Liver (tissue), 9 donors: Measurements from ENCODE around the gene KRTAP10-5. TPM values are rescaled to one million over a fixed set of nuclear protein-coding genes. Genes with fewer than 3 reads are reported as not detected.

Experiments
- DNase-seq: peaks from one replicate; pipeline ENCODE4 v3.0.0-alpha.2; 2017; ENCODE audit warnings: low spot score
- H3K27ac ChIP-seq, 2 donors: one replicate each; pipeline ENCODE4 v1.7.0; 2013; ENCODE audit warnings: inconsistent platforms in 2 of 2, low read length in 2 of 2, control low read depth in 1 of 2, low read depth in 1 of 2, mild to moderate bottlenecking in 1 of 2
- H3K27me3 ChIP-seq, 4 donors: one replicate each; pipeline versions ENCODE4 v1.6.1 to v1.7.0; 2013; ENCODE audit warnings: low read length in 3 of 4, inconsistent platforms in 1 of 4, mild to moderate bottlenecking in 1 of 4, moderate library complexity in 1 of 4; ENCODE audit not compliant: control insufficient read depth in 4 of 4, insufficient read depth in 4 of 4
- H3K36me3 ChIP-seq, 4 donors: one replicate each; pipeline versions ENCODE4 v1.6.1 to v1.7.0; 2013; ENCODE audit warnings: low read length in 3 of 4, mild to moderate bottlenecking in 3 of 4, low read depth in 1 of 4, moderate library complexity in 1 of 4; ENCODE audit not compliant: control insufficient read depth in 4 of 4, insufficient read depth in 3 of 4
- H3K4me1 ChIP-seq, 4 donors: one replicate each; pipeline versions ENCODE4 v1.6.1 to v1.7.0; 2013; ENCODE audit warnings: low read length in 3 of 4, mild to moderate bottlenecking in 3 of 4, moderate library complexity in 1 of 4; ENCODE audit not compliant: control insufficient read depth in 4 of 4, insufficient read depth in 4 of 4
- H3K4me3 ChIP-seq, 3 donors: one replicate each; pipeline versions ENCODE4 v1.6.1 to v1.7.0; 2013; ENCODE audit warnings: low read length in 3 of 3, control low read depth in 1 of 3, low read depth in 1 of 3, mild to moderate bottlenecking in 1 of 3
- H3K9ac ChIP-seq, 2 donors: one replicate each; pipeline ENCODE4 v1.7.0; 2013; ENCODE audit warnings: low read length in 2 of 2, mild to moderate bottlenecking in 2 of 2, moderate library complexity in 2 of 2, control low read depth in 1 of 2, low read depth in 1 of 2
- H3K9me3 ChIP-seq, 4 donors: one replicate each; pipeline versions ENCODE4 v1.6.1 to v1.7.0; 2013; ENCODE audit warnings: low read length in 3 of 4; ENCODE audit not compliant: control insufficient read depth in 4 of 4
- ATF3 ChIP-seq: IDR thresholded peaks from 2 replicates; pipeline ENCODE4 v1.6.1; 2016; ENCODE audit warnings: antibody characterized with exemption
- CTCF ChIP-seq: fragments of 150-350 bp; IDR thresholded peaks from 2 replicates; pipeline ENCODE4 v1.5.1; 2017; ENCODE audit warnings: improper control_type of control experiment, low read depth, low read length; ENCODE audit not compliant: missing input control
- EGR1 ChIP-seq, 2 donors: IDR thresholded peaks; 2 replicates each; pipeline ENCODE4 v1.6.1; 2016 to 2018; ENCODE audit warnings: antibody characterized with exemption in 2 of 2, low read depth in 2 of 2
- FOXA1 ChIP-seq: IDR thresholded peaks from 2 replicates; pipeline ENCODE4 v1.6.1; 2016; ENCODE audit warnings: antibody characterized with exemption
- FOXA2 ChIP-seq: IDR thresholded peaks from 2 replicates; pipeline ENCODE4 v1.6.1; 2016; ENCODE audit warnings: antibody characterized with exemption
- GABPA ChIP-seq, 2 donors: IDR thresholded peaks in 1 of 2; conservative IDR thresholded peaks in 1 of 2; 2 replicates each; pipeline ENCODE4 v1.6.1; 2016; ENCODE audit warnings: antibody characterized with exemption in 2 of 2, mild to moderate bottlenecking in 1 of 2, moderate library complexity in 1 of 2
- HNF4A ChIP-seq, 2 donors: conservative IDR thresholded peaks; 2 replicates each; pipeline ENCODE4 v1.6.1; 2016; ENCODE audit warnings: antibody characterized with exemption in 2 of 2, mild to moderate bottlenecking in 2 of 2
- HNF4G ChIP-seq: IDR thresholded peaks from 2 replicates; pipeline ENCODE4 v1.6.1; 2016; ENCODE audit warnings: antibody characterized with exemption
- JUND ChIP-seq, 2 donors: IDR thresholded peaks; 2 replicates each; pipeline ENCODE4 v1.6.1; 2016; ENCODE audit warnings: antibody characterized with exemption in 2 of 2
- MAX ChIP-seq: IDR thresholded peaks from 2 replicates; pipeline ENCODE4 v1.6.1; 2016; ENCODE audit warnings: antibody characterized with exemption
- NR2F2 ChIP-seq: IDR thresholded peaks from 2 replicates; pipeline ENCODE4 v1.6.1; 2016; ENCODE audit warnings: antibody characterized with exemption
- RAD21 ChIP-seq, 2 donors: IDR thresholded peaks; 2 replicates each; pipeline ENCODE4 v1.6.1; 2016; ENCODE audit warnings: antibody characterized with exemption in 2 of 2, mild to moderate bottlenecking in 2 of 2
- REST ChIP-seq: IDR thresholded peaks from 2 replicates; pipeline ENCODE4 v1.6.1; 2016; ENCODE audit warnings: antibody characterized with exemption, mild to moderate bottlenecking
- RXRA ChIP-seq, 2 donors: IDR thresholded peaks; 2 replicates each; pipeline ENCODE4 v1.6.1; 2017 to 2018; ENCODE audit warnings: antibody characterized with exemption in 2 of 2, mild to moderate bottlenecking in 1 of 2
- SP1 ChIP-seq: IDR thresholded peaks from 2 replicates; pipeline ENCODE4 v1.6.1; 2018; ENCODE audit warnings: antibody characterized with exemption, mild to moderate bottlenecking
- TAF1 ChIP-seq: conservative IDR thresholded peaks from 2 replicates; pipeline ENCODE4 v1.6.1; 2016; ENCODE audit warnings: antibody characterized with exemption, mild to moderate bottlenecking
- YY1 ChIP-seq: IDR thresholded peaks from 2 replicates; pipeline ENCODE4 v1.6.1; 2016; ENCODE audit warnings: antibody characterized with exemption, mild to moderate bottlenecking
- ZBTB33 ChIP-seq: IDR thresholded peaks from 2 replicates; pipeline ENCODE4 v1.6.1; 2016; ENCODE audit warnings: antibody characterized with exemption
- WGBS: extraction: QIAGEN DNeasy Blood & Tissue Kit; methylation state at CpG from one replicate; pipeline ENCODE4 v1.1.7; 2013; 5-methylcytosine and 5-hydroxymethylcytosine counted together
- polyA plus RNA-seq, 2 donors: library from polyadenylated mRNA; stranded (reverse) in 1 of 2; unstranded in 1 of 2; fragments of 200-250 nt in 1 of 2; fragments of >200 nt in 1 of 2; fragmentation: Nextera tagmentation in 1 of 2; extraction: Ambion mirVana in 1 of 2; gene quantifications; one replicate each; pipeline versions ENCODE4 v1.2.1 to v1.2.3, GENCODE V29; 2013 to 2015
- total RNA-seq, 2 donors: library from RNA; depleted of rRNA; stranded (reverse); fragments of >200 nt; gene quantifications; one replicate each; pipeline ENCODE4 v1.2.3, GENCODE V29; 2014
- donor health status: healthy.
- donor health status: healthy.
- donor health status: healthy.
- donor health status: healthy.
- donor health status: healthy.

KRTAP10-5 gene
- total and polyA plus RNA-seq, 4 donors = not detected

GRCh38 chr21:44535963-44536362, 44.4 kb downstream of the KRTAP10-5 start:
- DNase-seq = no peak
- H3K27ac ChIP-seq = no peak overlapping the region
- H3K36me3 ChIP-seq = no peaks in the 10 kb centered on the region
- 73% methylated on average over 7 of the region's 7 CpGs for whole genome bisulfite sequencing
- no peaks in the 10 kb centered on the region for H3K27me3 ChIP-seq
- no peak overlapping the region for H3K9ac ChIP-seq
- H3K4me3 ChIP-seq = no peak overlapping the region
- H3K9me3 ChIP-seq = no peaks in the 10 kb centered on the region
- TF ChIP-seq RXRA (IDR thresholded peaks at IDR 0.05) = no peak
- no peak for TF ChIP-seq JUND (IDR thresholded peaks at IDR 0.05)
- no peak for TF ChIP-seq MAX
- TF ChIP-seq EGR1 (IDR thresholded peaks at IDR 0.05; ENCODE audit: low read depth in 2 of 2) = no peak
- TF ChIP-seq TAF1 = no peak
- TF ChIP-seq FOXA1 = no peak
- TF ChIP-seq HNF4A (conservative IDR thresholded peaks at IDR 0.05) = no peak
- no peak for TF ChIP-seq ATF3
- TF ChIP-seq ZBTB33 = no peak
- no peak for TF ChIP-seq YY1
- TF ChIP-seq FOXA2 = no peak
- no peak for TF ChIP-seq REST
- TF ChIP-seq SP1 = no peak
- TF ChIP-seq GABPA (IDR thresholded peaks at IDR 0.05 in 1 of 2, conservative IDR thresholded peaks at IDR 0.05 in 1 of 2) = no peak
- TF ChIP-seq HNF4G = no peak
- H3K4me1 ChIP-seq = no peaks in the 10 kb centered on the region

GRCh38 chr21:44534688-44535087, 45.7 kb downstream of the KRTAP10-5 start:
- Histone ChIP-seq H3K36me3 (no peaks in the 10 kb centered on the region), H3K27ac (no peak overlapping the region), H3K27me3 (no peaks in the 10 kb centered on the region), H3K9me3 (no peaks in the 10 kb centered on the region), H3K4me3 (no peak overlapping the region), H3K4me1 (no peaks in the 10 kb centered on the region), H3K9ac (no peak overlapping the region)
- DNase-seq = no peak
- 94% methylated on average over 6 of the region's 6 CpGs for WGBS
- TF ChIP-seq YY1 (no peak), GABPA (IDR thresholded peaks at IDR 0.05 in 1 of 2, conservative IDR thresholded peaks at IDR 0.05 in 1 of 2) (no peak), TAF1 (no peak), RXRA (IDR thresholded peaks at IDR 0.05) (no peak), HNF4A (conservative IDR thresholded peaks at IDR 0.05) (no peak), NR2F2 (no peak), FOXA1 (no peak), JUND (IDR thresholded peaks at IDR 0.05) (no peak), ATF3 (no peak), ZBTB33 (no peak), REST (no peak), RAD21 (IDR thresholded peaks at IDR 0.05) (no peak), SP1 (no peak), HNF4G (no peak), FOXA2 (no peak), CTCF (no peak)
